Measurements from ENCODE around the gene MSL1. TPM values are rescaled to one million over a fixed set of nuclear protein-coding genes. Genes with fewer than 3 reads are reported as not detected.

MSL1 gene
- total RNA-seq, 2 donors from 2014 or later = 95.4 to 108 TPM

DNA sequence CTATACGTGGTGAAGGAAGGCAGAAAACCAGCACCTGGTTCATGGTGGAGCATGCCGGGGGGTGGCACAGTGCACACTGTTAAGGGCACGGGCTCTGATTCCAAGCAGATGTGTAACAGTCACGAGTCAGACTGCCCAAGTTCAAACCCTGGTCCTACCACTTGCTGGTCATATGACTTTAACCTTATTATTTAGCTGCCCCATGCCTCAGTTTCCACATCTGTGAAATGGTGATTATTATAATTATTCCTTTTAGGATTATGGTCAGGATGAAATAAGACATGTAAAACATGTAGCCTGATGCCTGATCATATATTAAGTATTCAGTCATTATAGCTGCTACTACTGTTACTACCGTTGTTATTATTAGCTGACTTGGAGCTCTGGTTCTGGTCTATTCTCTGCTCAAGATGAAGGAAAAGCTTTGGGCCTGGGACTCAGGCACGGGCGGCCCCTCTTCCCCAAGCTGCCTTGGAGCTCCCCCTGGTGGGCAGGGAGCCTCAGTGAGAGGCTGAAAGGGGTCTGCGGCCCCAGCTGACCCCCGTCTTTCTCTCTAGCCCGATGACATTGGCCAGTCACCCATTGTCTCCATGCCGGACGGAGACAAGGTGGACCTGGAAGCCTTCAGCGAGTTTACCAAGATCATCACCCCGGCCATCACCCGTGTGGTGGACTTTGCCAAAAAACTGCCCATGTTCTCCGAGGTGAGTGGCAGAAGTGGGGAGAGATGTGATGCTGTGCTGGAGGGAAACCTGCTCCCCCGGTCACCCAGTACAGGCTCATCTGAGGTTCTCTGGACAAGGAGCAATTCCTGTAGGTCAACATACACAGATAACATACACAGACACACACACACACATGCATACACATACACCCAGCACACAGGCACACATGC lies 35.4 kb upstream of the MSL1 start:
- no peak overlapping the region for H3K4me3 ChIP-seq (ENCODE audit: low read length)
- no peaks in the 10 kb centered on the region for H3K27me3 ChIP-seq (ENCODE audit: control insufficient read depth, insufficient read depth, low read length, poor library complexity, severe bottlenecking)
- H3K9ac ChIP-seq (ENCODE audit: extremely low read depth, low read length, poor library complexity, severe bottlenecking) = no peak overlapping the region
- H3K9me3 Mint-ChIP-seq = no peaks in the 10 kb centered on the region
- peaks cover 14% of the 10 kb centered on the region for H3K36me3 ChIP-seq (ENCODE audit: control insufficient read depth, insufficient read depth, low read length)
- no peaks in the 10 kb centered on the region for H3K27me3 Mint-ChIP-seq (ENCODE audit: insufficient read depth)
- 72 to 78% methylated on average over 16 to 17 of the region's 17 CpGs for WGBS, 2 experiments (ENCODE audit: insufficient coverage in 1 of 2, insufficient read length in 1 of 2)
- no peak overlapping the region for H3K27ac ChIP-seq (ENCODE audit: low read depth, low read length)
- H3K4me1 Mint-ChIP-seq = no peaks in the 10 kb centered on the region
- H3K9me3 ChIP-seq (ENCODE audit: control insufficient read depth, low read length) = no peaks in the 10 kb centered on the region
- no peak overlapping the region for H3K4me3 Mint-ChIP-seq
- no peaks in the 10 kb centered on the region for H3K4me1 ChIP-seq (ENCODE audit: control insufficient read depth, insufficient read depth, low read length)
- peaks cover 37% of the 10 kb centered on the region for H3K36me3 Mint-ChIP-seq (ENCODE audit: low read depth)
- H3K27ac Mint-ChIP-seq = no peak overlapping the region
- TF ChIP-seq, protein P1, sequence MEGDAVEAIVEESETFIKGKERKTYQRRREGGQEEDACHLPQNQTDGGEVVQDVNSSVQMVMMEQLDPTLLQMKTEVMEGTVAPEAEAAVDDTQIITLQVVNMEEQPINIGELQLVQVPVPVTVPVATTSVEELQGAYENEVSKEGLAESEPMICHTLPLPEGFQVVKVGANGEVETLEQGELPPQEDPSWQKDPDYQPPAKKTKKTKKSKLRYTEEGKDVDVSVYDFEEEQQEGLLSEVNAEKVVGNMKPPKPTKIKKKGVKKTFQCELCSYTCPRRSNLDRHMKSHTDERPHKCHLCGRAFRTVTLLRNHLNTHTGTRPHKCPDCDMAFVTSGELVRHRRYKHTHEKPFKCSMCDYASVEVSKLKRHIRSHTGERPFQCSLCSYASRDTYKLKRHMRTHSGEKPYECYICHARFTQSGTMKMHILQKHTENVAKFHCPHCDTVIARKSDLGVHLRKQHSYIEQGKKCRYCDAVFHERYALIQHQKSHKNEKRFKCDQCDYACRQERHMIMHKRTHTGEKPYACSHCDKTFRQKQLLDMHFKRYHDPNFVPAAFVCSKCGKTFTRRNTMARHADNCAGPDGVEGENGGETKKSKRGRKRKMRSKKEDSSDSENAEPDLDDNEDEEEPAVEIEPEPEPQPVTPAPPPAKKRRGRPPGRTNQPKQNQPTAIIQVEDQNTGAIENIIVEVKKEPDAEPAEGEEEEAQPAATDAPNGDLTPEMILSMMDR (conservative IDR thresholded peaks at IDR 0.05) = peak; percentile 98
- peak; percentile 95 for DNase-seq

DNA sequence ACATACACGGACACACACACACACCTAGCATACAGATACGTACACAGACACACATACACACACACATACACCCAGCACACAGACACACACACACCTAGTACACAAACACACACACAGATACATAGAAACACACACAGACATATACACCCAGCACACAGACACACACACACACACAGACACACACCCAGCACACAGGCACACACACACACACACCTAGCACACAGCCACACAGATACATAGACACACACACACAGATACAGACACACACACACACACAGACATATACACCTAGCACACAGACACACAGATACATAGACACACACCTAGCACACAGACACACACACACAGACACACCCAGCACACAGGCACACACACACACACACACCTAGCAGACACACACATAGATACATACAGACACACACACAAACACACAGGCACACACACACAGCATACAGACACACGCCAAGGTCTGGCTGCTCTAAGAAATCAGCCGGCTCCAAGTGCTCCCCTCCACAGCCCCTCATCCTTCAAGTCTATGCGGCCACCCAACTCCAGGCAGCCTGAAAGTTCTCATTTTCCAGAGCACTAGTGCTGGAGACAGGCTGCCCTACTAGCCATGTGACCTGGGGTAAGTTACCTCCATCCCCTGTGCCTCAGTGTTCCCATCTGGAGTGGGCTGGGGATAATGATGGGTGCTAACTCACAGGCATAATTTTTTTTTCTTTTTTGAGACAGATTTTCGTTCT lies 34.5 kb upstream of the MSL1 start:
- H3K9me3 Mint-ChIP-seq = no peaks in the 10 kb centered on the region
- H3K36me3 Mint-ChIP-seq (ENCODE audit: low read depth) = peaks cover 37% of the 10 kb centered on the region
- H3K27ac Mint-ChIP-seq = no peak overlapping the region
- H3K27me3 ChIP-seq (ENCODE audit: control insufficient read depth, insufficient read depth, low read length, poor library complexity, severe bottlenecking) = no peaks in the 10 kb centered on the region
- DNase-seq = no peak
- H3K4me3 ChIP-seq (ENCODE audit: low read length) = no peak overlapping the region
- H3K9ac ChIP-seq (ENCODE audit: extremely low read depth, low read length, poor library complexity, severe bottlenecking) = no peak overlapping the region
- peaks cover 14% of the 10 kb centered on the region for H3K36me3 ChIP-seq (ENCODE audit: control insufficient read depth, insufficient read depth, low read length)
- H3K4me1 ChIP-seq (ENCODE audit: control insufficient read depth, insufficient read depth, low read length) = no peaks in the 10 kb centered on the region
- H3K4me1 Mint-ChIP-seq = no peaks in the 10 kb centered on the region
- H3K9me3 ChIP-seq (ENCODE audit: control insufficient read depth, low read length) = no peaks in the 10 kb centered on the region
- no peak overlapping the region for H3K27ac ChIP-seq (ENCODE audit: low read depth, low read length)
- TF ChIP-seq, protein P1 (conservative IDR thresholded peaks at IDR 0.05) = no peak
- H3K27me3 Mint-ChIP-seq (ENCODE audit: insufficient read depth) = no peaks in the 10 kb centered on the region
- no peak overlapping the region for H3K4me3 Mint-ChIP-seq
- WGBS, 2 experiments (ENCODE audit: insufficient coverage in 1 of 2, insufficient read length in 1 of 2) = 82 to 93% methylated on average over 2 to 6 of the region's 6 CpGs

DNA sequence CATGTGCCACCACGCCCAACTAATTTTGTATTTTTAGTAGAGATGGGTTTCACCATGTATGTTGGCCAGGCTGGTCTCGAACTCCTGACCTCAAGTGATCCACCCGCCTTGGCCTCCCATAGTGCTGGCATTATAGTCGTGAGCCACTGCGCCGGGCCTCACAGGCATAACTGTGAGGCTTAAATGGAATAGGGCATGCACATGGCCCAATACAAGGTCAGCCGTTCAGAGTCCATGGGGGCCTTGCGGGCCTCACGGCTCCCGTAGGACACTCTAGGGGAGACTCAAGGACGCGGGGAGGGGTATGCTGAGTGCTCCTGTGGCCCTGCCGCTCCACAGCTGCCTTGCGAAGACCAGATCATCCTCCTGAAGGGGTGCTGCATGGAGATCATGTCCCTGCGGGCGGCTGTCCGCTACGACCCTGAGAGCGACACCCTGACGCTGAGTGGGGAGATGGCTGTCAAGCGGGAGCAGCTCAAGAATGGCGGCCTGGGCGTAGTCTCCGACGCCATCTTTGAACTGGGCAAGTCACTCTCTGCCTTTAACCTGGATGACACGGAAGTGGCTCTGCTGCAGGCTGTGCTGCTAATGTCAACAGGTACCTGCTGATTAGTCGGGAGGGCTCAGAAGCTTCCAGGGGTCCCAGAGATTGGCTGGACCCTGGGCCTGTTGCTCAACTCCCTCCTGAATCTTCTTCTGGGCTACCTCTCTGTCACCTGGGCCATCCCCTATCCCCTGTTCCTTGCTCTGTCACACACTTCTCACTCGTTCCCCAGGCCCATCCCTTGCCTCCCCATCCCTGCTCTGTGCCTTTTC lies 33.7 kb upstream of the MSL1 start:
- no peaks in the 10 kb centered on the region for H3K4me1 Mint-ChIP-seq
- Histone ChIP-seq H3K4me1 (ENCODE audit: control insufficient read depth, insufficient read depth, low read length) (no peaks in the 10 kb centered on the region), H3K36me3 (ENCODE audit: control insufficient read depth, insufficient read depth, low read length) (peaks cover 14% of the 10 kb centered on the region), H3K9ac (ENCODE audit: extremely low read depth, low read length, poor library complexity, severe bottlenecking) (no peak overlapping the region), H3K4me3 (ENCODE audit: low read length) (no peak overlapping the region), H3K27me3 (ENCODE audit: control insufficient read depth, insufficient read depth, low read length, poor library complexity, severe bottlenecking) (no peaks in the 10 kb centered on the region), H3K9me3 (ENCODE audit: control insufficient read depth, low read length) (no peaks in the 10 kb centered on the region), H3K27ac (ENCODE audit: low read depth, low read length) (no peak overlapping the region)
- no peak overlapping the region for H3K4me3 Mint-ChIP-seq
- DNase-seq = no peak
- 93 to 94% methylated on average over 28 of the region's 28 CpGs for WGBS, 2 experiments (ENCODE audit: insufficient coverage in 1 of 2, insufficient read length in 1 of 2)
- no peaks in the 10 kb centered on the region for H3K9me3 Mint-ChIP-seq
- H3K36me3 Mint-ChIP-seq (ENCODE audit: low read depth) = peaks cover 37% of the 10 kb centered on the region
- no peak overlapping the region for H3K27ac Mint-ChIP-seq
- TF ChIP-seq, protein P1 (conservative IDR thresholded peaks at IDR 0.05) = no peak
- H3K27me3 Mint-ChIP-seq (ENCODE audit: insufficient read depth) = no peaks in the 10 kb centered on the region
